NT2/D1 (cell line): ENCODE results near the gene ADARB2.

Source experiments
- SUZ12 ChIP-seq: IDR thresholded peaks from 2 replicates; pipeline ENCODE4 v1.6.1; 2011; ENCODE audit not compliant: insufficient read length, insufficient read depth; ENCODE audit errors: extremely low read depth
- YY1 ChIP-seq: IDR thresholded peaks from 2 replicates; pipeline ENCODE4 v1.6.1; 2011; ENCODE audit not compliant: insufficient read length, insufficient read depth
- ZNF274 ChIP-seq: IDR thresholded peaks from 2 replicates; pipeline ENCODE4 v1.6.1; 2011; ENCODE audit warnings: mild to moderate bottlenecking, low read depth, low read length

DNA sequence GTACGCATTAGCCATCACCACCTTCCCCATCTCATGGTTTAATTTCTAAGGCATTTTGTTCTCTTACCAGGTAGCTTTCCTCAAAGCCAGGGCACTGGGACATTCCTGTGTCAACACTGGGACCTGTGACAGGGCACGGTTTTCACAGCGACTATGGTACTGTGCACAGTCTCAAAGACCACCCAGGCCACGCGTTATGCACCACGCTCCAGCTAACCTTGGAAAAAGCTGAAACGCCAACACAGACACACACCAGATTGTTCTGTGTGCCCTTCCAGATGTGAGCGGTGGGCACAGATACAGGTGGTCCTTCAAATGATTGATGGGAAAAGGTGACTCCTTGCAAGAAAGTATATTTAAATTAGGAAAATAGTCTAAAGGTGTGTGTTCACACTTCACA lies 343.8 kb downstream of the ADARB2 start:
- TF ChIP-seq ZNF274 (no peak), YY1 (no peak), SUZ12 (no peak)
